Measurements from ENCODE around the gene TMEM131. TPM values are rescaled to one million over a fixed set of nuclear protein-coding genes. Genes with fewer than 3 reads are reported as not detected.

Gene TMEM131
- total RNA-seq, 1 experiment from 2014 or later, result 28.9 TPM

DNA sequence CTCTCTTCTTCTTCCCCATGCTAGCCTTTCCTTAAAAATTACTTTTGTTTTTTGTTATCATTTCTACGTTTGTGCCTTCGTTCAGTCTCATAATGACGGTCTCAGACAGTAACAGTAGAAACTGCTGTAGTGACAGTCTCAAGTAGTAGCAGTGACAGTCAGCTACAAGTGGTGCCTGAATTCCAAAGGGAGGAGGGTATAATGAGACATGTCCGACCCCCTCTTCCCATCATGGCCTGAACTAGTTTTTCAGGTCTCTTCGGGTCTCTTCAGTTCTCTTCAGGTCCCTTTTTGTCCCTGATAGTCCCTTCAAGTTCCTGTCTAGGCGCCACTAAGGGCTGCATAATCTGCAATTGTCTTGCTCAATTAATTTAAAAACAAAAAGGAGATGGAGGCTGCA is 12.6 kb downstream of the TMEM131 start:
- Histone ChIP-seq H3K27me3 (replicated peaks; ENCODE audit: insufficient read depth, low read depth, low read length, poor library complexity) (no peaks in the 10 kb centered on the region), H3K9me3 (ENCODE audit: low read depth, low read length, poor library complexity, severe bottlenecking) (peaks cover 8% of the 10 kb centered on the region), H3K36me3 (ENCODE audit: insufficient read depth, low read length, poor library complexity, severe bottlenecking) (no peaks in the 10 kb centered on the region), H3K4me3 (ENCODE audit: low read depth, low read length, poor library complexity, severe bottlenecking) (no peak overlapping the region), H3K4me1 (ENCODE audit: insufficient read depth, low read length, poor library complexity, severe bottlenecking) (no peaks in the 10 kb centered on the region), H3K27ac (ENCODE audit: low read depth, low read length, poor library complexity, severe bottlenecking) (no peak overlapping the region)
- no TSS peak for BruUV-seq (replicated peaks)
- ChIA-PET POLR2A (ENCODE audit: low non-redundant PET) (interaction anchor here (0.6 kb wide), 1 partner anchor 86 kb away, joined by 4 read pairs; no protein-coding TSS in a partner anchor), CTCF (no interaction called here)
- TF ChIP-seq, protein P1, sequence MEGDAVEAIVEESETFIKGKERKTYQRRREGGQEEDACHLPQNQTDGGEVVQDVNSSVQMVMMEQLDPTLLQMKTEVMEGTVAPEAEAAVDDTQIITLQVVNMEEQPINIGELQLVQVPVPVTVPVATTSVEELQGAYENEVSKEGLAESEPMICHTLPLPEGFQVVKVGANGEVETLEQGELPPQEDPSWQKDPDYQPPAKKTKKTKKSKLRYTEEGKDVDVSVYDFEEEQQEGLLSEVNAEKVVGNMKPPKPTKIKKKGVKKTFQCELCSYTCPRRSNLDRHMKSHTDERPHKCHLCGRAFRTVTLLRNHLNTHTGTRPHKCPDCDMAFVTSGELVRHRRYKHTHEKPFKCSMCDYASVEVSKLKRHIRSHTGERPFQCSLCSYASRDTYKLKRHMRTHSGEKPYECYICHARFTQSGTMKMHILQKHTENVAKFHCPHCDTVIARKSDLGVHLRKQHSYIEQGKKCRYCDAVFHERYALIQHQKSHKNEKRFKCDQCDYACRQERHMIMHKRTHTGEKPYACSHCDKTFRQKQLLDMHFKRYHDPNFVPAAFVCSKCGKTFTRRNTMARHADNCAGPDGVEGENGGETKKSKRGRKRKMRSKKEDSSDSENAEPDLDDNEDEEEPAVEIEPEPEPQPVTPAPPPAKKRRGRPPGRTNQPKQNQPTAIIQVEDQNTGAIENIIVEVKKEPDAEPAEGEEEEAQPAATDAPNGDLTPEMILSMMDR (conservative IDR thresholded peaks at IDR 0.05; ENCODE audit: low read depth, low read length), result no peak
- no peak for TF ChIP-seq EZH2 (IDR thresholded peaks at IDR 0.05; ENCODE audit: borderline replicate concordance, low read depth, low read length, poor library complexity, severe bottlenecking)
- intact Hi-C loops (cut with micrococcal nuclease; ENCODE audit: unreplicated experiment), result no loop called here
- no peak for DNase-seq (ENCODE audit: low spot score)

DNA sequence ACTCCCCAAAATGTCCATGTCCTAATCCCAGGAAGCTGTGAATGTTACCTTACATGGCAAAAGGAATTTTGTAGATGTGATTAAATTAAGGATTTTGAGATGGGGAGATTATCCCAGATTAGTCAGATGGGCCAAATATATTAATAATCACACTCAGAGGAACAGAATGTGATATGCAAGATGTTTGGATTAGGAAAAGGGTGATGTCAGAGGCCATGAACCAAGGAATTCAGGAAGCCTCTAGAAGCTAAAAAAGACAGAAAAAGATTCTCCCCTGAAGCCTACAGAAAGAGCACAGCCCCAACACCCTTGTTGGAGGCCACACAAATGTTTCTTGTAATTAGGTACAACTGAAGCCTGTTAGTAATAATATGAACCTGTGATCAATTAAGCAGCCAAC is 13.1 kb downstream of the TMEM131 start:
- H3K36me3 ChIP-seq (ENCODE audit: insufficient read depth, low read length, poor library complexity, severe bottlenecking), result no peaks in the 10 kb centered on the region
- TF ChIP-seq, protein P1 (conservative IDR thresholded peaks at IDR 0.05; ENCODE audit: low read depth, low read length), result no peak
- TF ChIP-seq EZH2 (IDR thresholded peaks at IDR 0.05; ENCODE audit: borderline replicate concordance, low read depth, low read length, poor library complexity, severe bottlenecking), result no peak
- no peaks in the 10 kb centered on the region for H3K4me1 ChIP-seq (ENCODE audit: insufficient read depth, low read length, poor library complexity, severe bottlenecking)
- H3K27me3 ChIP-seq (replicated peaks; ENCODE audit: insufficient read depth, low read depth, low read length, poor library complexity), result no peaks in the 10 kb centered on the region
- ChIA-PET CTCF (no interaction called here), POLR2A (ENCODE audit: low non-redundant PET) (interaction anchor here (0.6 kb wide), 1 partner anchor 86 kb away, joined by 4 read pairs; no protein-coding TSS in a partner anchor)
- H3K9me3 ChIP-seq (ENCODE audit: low read depth, low read length, poor library complexity, severe bottlenecking), result peaks cover 3% of the 10 kb centered on the region
- DNase-seq (ENCODE audit: low spot score), result no peak
- no TSS peak for BruUV-seq (replicated peaks)
- no peak overlapping the region for H3K27ac ChIP-seq (ENCODE audit: low read depth, low read length, poor library complexity, severe bottlenecking)
- intact Hi-C loops (cut with micrococcal nuclease; ENCODE audit: unreplicated experiment), result no loop called here
- no peak overlapping the region for H3K4me3 ChIP-seq (ENCODE audit: low read depth, low read length, poor library complexity, severe bottlenecking)

DNA sequence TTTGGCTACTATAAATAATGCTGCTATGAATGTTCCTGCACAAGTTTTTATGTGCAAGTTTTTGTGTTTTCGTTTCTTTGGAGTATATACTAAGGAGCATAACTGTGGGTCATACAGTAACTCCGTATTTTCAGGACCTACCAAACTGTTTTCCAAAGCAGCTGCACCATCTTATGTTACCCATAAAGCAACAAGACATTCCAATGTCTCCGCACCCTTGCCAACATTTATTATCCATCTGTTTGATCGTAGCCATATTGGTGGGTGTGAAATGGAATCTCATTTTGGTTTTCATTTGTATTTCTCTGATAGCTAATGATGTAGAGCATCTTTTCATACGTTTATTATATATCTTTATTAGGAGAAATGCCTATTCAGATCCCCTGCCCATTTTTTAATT is 13.8 kb downstream of the TMEM131 start:
- Histone ChIP-seq H3K4me1 (ENCODE audit: insufficient read depth, low read length, poor library complexity, severe bottlenecking) (no peaks in the 10 kb centered on the region), H3K36me3 (ENCODE audit: insufficient read depth, low read length, poor library complexity, severe bottlenecking) (no peaks in the 10 kb centered on the region), H3K9me3 (ENCODE audit: low read depth, low read length, poor library complexity, severe bottlenecking) (peaks cover 2% of the 10 kb centered on the region), H3K4me3 (ENCODE audit: low read depth, low read length, poor library complexity, severe bottlenecking) (no peak overlapping the region), H3K27ac (ENCODE audit: low read depth, low read length, poor library complexity, severe bottlenecking) (no peak overlapping the region), H3K27me3 (replicated peaks; ENCODE audit: insufficient read depth, low read depth, low read length, poor library complexity) (no peaks in the 10 kb centered on the region)
- DNase-seq (ENCODE audit: low spot score), result no peak
- BruUV-seq (replicated peaks), result no TSS peak
- TF ChIP-seq, protein P1 (conservative IDR thresholded peaks at IDR 0.05; ENCODE audit: low read depth, low read length), result no peak
- TF ChIP-seq EZH2 (IDR thresholded peaks at IDR 0.05; ENCODE audit: borderline replicate concordance, low read depth, low read length, poor library complexity, severe bottlenecking), result no peak
- ChIA-PET CTCF (no interaction called here), POLR2A (ENCODE audit: low non-redundant PET) (no interaction called here)
- intact Hi-C loops (cut with micrococcal nuclease; ENCODE audit: unreplicated experiment), result no loop called here
